Inferior parietal cortex (tissue), 1 donor: ENCODE results near the gene NMT1.

Experiments
- DNase-seq: peaks from one replicate; pipeline ENCODE4 v3.0.0-alpha.2; 2016; ENCODE audit errors: extremely low spot score

The NMT1 gene

DNA sequence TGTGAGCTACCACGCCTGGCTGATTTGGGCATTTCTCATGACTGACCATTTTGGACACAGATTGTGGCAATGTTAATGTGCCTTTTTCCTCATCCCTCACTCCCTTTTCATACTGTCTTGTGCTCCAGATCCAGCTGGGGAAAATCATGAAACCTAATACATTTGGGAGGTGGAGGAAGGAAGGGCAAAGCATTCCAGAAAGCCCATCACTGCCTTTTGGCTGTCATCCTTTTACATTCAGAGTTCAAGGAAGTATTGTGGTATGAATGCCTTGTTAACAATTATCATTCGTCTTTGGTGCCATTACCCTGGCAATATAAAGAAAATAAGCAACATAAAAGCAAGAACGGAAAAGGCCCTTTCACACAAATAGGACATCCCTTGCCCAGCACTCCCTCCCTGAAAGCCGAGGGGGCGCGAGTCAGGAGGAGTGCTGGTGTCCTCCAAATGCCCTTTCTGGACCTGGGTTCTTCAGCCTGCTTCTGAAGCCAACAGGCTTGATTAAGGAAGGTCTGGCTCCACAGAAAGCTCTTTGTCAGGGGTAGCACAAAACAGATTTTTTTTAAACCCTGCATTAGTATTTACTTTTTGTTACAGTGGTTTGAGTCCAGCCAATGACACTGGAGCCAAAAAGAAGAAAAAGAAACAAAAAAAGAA lies 20.1 kb downstream of the NMT1 start:
- no peak for DNase-seq

DNA sequence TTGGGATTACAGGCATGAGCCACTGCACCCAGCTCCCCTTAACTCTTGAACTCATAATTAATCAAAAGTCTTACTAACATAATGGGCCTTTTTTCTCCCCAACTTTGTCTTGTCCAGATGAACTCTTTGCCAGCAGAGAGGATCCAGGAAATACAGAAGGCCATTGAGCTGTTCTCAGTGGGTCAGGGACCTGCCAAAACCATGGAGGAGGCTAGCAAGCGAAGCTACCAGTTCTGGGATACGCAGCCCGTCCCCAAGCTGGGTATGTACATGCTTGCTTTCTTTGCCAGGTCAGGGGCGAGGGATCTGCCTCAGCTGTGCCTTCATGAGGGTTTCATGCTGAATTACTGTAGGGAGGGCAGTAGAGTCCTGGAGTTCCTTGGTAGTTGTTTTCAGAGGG lies 25.3 kb downstream of the NMT1 start:
- DNase-seq: no peak

DNA sequence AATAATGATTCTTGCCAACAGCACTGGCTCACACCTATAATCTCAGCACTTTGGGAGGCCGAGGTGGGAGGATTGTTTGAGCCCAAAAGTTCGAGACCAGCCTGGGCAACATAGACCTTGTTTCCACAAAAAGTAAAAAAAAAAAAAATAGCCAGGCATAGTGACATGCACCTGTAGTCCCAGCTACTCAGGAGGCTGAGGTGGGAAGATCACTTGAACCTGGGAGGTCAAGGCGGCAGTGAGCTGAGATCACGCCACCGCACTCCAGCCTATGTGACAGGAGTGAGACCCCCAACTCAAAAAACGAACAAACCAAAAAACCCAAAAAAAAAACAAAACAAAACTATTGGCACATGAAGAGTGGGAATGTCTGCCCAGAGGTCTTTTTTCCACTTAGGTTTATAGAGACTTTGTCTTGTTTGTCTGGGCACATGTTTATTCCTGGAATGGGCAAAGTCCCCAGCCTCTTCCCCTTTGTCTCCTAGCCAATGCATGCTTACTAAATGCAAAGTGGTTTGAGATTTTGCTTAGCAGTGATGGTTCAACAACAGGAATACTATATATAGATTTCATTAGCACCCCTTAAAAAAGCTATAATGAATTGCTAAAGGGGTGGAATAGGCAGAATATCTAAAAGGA lies 25.9 kb downstream of the NMT1 start:
- DNase-seq: no peak

DNA sequence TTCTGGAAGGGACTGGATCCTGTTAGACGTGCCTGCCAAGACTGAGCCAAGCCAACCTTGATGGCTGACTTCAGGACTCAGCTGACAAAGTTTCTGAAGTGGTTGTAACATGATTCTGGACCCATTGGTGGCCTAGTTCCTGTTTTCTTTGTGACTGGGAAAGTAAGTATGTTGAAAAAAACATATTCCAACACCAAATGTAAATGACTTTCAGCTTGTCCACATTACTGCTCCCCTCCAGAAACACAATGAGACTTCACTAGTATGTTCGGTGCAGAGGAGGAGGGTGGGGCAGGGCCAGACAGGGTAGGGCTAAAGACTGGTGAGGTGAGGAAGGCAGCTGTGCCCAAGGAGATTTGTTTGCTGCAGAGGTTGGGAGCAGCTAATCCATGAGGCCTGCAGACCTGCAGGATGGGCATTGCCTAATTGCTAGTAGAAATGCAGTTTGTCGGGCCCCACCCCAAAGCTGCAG lies 26.4 kb downstream of the NMT1 start:
- no peak for DNase-seq

DNA sequence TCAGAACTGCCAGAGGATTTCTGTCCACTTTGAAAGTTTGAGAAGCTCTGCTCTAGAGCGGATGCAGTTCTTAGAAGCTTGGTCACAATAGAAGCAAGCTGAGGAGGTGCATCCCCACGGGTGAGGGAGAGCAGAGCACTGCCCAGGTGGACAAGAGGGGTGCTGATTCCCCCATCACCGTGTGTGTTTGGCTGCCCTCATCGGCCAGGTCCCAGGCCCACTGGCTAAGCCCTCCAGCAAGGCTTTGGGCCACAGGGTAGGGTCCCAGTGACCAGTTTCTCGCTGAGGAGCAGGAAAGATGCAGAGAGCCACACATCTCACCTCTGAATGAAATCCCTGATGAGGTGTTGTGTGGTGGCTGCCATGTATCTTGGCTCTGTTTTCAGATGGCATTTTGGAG lies 26.9 kb downstream of the NMT1 start:
- DNase-seq: no peak

DNA sequence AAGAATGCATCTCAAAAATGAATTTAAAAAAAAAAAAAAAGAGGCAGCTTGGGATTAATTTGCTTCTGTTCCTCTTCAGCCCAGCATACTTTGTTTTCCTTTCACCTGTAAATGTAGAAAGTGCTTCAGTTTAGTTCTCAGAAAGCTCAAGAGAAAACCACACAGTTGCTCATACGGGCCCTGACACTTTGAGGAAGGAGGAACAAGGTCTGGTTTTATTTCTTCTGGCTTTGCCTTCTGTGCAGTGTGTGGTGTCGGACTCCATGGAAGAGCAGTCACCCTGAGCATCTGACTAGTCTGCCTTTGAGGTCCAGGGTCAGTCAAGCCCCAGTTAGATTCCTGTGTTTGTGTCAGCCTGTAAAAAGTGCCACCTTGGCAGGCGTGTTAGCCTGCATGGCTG lies 27.6 kb downstream of the NMT1 start:
- DNase-seq: no peak

DNA sequence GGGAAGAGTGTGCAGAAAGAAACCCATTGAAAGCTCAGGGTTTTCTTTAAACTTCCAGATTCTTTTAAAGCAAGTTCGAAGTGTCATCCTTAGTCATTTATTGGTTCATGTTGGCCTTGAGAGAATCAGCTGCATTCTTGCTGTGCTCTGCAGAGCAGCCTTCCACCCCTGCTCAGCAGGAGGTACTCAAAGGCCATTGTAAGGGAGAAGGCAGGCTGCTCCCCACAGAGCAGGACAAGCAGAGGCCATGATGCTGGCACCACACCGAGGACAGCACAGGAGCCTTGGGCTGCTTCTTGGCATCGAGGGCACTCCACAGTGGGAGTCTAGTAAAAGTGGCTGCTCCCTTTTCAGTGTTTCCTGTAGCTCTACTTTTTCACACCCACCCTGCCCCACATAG lies 29.6 kb downstream of the NMT1 start:
- no peak for DNase-seq

DNA sequence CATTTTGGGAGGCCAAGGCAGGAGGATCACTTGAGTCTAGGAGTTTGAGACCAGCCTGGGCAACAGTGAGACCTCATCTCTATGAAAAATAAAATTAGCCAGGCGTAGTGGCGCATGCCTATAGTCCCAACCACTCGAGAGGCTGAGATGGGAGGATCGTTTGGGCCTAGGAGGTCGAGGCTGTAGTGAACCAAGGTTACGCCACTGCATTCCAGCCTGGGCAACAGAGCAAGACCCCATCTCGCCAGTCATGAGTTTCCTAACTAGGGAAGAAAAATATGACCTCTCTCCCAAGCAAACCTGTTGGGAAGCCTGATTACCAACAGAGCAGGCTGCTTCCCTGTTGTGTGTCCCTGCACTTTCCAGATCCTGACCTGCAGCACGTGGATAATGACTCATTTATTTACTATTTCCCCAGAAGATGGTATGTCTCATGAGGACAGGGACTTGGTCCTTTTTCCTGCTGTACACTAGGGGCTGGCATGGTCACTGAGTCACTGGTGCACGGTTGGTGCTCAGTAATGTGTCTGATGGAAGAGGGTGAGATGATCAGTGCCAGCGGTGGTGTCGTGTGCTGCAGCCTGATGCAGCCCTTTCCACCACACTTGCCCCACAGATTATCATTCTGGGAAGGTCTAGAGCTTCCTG lies 30.8 kb downstream of the NMT1 start:
- DNase-seq: no peak

DNA sequence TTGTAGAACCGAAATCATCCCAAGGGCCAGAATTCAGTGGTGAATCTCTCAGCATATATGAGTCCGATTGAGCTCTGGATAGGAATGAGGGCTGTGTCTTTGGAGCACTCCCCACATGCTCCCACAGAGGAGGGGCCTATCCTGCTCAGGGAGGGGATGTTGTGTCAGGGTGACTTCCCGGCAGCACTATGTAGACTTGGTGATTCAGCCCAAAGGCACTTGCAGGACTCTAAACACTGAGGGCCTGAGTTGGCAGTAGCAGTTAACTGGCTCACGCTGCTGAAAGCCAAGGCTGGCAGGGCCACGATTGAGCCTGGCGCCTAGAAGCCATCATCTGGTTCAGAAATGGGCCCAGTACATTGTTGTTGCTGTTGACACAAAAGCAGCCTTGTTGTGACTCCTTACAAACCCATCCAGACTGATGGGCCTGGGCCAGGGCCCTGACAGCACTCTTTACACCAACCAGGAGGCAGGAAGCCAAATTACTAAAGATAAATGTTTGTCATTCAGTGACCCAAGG lies 31.9 kb downstream of the NMT1 start:
- DNase-seq: peak; percentile 89

DNA sequence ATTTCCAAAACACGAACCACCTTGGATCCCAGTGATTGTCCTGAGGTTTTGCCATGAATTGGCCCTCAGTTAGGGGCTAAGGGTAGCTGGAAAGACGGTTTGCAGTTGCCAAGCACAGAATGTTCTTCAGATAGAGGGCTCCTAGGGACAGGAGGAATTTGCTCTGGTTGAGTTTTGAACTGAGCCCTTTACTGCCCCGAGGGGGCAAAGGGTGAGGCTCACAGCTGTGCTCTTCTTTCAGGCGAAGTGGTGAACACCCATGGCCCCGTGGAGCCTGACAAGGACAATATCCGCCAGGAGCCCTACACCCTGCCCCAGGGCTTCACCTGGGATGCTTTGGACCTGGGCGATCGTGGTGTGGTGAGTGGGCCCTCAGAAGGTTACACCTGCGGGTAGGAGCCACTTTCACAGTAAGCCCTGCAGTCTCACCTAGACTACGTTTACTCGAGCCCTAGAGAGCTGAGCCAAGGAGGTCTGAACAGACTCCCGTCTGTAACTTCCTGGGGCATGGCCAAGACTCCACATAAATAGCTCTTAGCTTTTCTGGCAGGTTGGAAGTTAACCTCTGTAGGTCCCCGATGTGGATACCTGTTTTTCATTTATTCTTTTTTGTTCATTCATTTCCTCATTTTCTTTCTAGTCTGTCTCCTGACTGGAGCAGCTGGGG lies 32.5 kb downstream of the NMT1 start:
- DNase-seq: no peak

DNA sequence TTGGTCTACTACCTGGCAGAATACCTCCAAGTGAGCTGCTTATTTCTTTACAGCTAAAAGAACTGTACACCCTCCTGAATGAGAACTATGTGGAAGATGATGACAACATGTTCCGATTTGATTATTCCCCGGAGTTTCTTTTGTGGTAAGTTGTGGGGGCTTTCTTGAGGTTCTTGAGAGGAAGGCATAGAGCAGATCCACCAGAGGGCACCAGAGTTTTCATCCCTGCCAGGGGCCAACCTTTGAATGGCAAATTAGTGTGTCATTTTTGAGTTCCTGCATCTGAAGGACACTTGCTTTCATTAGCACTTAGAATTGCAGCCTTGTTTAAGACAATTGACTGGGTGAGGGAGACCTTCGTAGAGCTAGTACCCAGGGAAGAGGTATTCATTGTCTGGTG lies 35.0 kb downstream of the NMT1 start:
- peak; percentile 43 for DNase-seq

DNA sequence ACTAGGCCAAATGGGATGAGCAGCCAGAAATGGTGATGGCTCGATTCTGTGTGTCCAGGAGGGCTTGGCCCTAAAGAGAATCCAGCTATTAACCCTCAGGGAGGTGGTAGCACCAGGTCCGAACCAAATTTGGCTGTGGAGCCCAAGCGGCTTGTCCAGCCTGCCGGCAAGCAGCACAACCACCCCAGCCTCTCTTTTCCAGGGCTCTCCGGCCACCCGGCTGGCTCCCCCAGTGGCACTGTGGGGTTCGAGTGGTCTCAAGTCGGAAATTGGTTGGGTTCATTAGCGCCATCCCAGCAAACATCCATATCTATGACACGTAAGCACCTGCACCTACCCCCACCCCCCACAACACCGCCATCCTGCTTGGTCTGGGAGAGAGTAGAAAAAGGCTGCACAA lies 35.8 kb downstream of the NMT1 start:
- DNase-seq: no peak

DNA sequence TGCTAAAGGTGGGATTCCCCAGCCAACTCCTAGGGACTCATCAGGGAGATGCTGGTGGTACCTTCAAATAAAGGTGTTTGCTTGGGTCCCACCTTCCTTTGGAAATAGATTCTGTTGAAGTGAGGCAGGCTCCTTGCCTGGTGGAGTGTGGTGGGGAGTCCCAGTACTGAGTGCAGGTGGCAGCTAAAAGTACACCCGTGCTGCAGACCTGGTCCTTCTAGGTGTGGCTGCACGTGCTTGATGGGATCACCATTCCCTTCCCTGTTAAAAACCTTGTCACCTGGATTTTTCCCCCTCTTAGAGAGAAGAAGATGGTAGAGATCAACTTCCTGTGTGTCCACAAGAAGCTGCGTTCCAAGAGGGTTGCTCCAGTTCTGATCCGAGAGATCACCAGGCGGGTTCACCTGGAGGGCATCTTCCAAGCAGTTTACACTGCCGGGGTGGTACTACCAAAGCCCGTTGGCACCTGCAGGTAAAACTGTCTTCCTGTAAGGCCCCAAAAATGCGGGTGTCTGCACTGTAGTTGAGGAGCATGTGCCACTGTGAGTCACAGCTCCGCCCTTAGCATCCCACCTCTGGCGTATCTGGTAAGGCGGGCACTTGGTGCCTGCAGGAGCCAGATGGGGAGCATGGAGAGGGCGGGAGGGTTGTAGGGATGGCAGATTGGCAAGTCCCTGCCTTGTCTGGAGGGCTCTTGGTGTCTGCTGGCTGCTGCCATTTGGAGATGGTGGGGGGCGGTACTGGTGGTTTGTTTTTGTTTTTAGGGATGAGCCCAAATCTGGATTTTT lies 37.2 kb downstream of the NMT1 start:
- no peak for DNase-seq

DNA sequence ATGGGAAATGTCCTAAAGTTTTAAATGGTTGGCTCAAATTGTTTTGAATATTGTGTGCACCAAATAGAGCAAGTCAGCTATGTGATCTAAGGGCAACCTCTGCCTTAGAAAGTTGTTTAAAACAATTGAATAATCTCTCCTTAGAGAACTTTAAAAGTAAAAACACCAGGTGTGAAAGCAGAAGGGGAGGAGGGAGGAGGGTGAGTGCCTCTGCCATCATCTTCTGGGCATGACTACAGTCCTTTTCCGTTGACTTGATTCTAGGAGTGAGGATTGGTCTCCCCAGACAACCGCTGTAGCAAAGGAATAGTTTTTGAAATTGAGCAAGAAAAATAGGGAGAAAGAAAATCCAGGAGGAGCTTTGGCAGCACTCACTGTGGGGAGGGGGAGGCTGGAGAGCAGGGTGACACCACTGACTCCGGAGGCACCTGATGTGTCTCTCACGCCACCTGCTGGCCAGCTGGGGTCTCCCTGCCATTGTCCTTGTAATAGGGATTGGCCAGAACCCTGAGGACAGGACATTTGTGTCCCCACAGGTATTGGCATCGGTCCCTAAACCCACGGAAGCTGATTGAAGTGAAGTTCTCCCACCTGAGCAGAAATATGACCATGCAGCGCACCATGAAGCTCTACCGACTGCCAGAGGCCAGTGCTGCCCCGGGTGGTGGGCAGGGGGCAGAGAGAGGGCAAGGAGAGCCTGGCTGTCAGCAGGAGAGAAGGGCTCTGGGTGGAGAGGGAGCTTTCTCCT lies 37.9 kb downstream of the NMT1 start:
- peak; percentile 80 for DNase-seq

DNA sequence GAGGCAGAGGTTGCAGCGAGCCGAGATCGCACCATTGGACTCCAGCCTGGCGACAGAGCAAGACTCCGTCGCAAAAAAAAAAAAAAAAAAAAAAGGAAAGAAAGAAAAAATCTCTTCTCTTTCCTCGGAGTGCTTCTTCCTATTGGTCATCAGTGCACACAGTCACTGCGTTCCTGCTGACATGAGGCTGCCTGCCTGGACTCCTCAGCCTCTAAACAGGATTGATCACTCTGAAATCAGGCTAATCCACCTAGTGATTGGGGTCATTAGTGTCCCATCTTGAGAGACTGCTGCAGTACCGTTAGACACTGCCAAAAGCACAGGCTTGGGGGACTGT lies 40.4 kb downstream of the NMT1 start:
- DNase-seq: no peak

DNA sequence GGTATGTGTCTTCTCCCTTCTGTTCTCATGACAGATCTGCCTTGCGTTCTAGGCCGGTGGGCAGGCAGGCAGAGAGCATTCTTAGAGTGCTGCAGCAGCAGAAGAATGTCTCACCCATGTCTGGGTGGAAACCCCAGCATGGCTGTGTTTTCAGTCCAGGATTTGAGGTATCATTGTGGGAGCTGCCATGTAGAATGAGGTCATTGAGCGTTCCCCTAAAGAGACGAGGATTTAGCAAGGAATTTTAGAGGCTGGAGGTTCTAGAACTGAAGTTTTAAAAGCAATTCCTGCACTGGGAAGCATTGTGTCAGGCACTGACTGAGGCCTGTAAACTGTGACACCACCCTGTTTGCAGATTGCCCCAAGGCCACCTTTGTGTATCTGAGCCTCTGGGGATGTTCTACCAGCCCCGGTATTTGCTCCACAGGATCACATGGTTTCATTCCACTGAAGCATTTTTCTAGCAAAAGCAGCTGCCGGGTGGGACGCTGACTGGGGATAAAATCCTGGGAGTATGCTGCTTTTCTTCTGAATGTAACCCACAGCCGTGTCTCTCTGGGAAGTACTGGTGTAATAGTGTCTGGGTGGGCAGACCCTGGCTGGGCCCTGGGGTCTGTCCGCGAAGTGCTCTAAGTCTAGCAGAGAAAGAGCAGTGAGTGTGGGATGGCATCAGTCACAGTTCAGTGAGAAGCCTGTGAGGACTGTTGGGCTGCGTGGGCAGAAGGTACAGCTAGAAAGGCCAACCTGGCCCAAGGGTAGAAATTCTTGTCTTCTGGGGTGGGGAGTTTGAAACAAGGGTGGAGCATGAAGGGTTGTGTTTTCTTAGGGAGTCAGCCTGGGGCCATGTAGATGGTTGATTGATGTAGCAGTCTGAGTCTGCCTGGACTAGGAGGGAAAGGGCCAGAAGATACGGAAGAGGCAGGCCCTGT lies 41.0 kb downstream of the NMT1 start:
- DNase-seq: no peak

DNA sequence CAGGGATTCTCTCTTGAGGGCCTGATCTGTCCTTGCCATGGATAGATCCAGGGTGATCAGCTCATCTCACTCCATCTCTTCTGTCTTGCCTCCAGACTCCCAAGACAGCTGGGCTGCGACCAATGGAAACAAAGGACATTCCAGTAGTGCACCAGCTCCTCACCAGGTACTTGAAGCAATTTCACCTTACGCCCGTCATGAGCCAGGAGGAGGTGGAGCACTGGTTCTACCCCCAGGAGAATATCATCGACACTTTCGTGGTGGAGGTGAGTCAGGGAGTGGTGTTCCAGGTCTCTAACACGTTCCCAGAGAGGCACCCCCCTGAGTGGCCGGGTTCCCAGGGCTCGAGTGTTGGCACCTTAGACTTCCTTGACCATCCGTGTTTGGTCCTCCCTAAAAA lies 41.7 kb downstream of the NMT1 start:
- DNase-seq: no peak

DNA sequence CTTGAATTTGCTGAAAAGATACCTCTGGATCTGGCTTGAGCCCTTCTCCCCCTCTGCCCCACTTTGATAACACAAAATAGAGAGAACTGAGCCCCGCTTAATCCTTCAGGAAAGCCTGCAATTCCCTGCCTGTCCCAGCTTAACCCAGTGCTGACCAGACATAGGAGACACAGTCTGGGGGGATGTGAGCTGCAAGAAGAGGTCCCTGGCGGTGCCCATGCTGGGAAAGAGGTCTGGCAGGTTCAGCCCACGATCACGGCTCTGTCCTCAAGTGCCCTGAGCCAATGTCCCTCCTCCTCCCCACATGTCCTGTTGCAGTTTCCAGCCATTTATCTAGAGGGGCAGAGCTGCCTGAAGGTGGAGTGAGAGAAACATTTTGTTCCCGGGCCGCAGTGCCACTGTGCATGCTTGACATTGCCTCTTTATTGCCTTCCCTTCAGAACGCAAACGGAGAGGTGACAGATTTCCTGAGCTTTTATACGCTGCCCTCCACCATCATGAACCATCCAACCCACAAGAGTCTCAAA lies 42.2 kb downstream of the NMT1 start:
- no peak for DNase-seq

DNA sequence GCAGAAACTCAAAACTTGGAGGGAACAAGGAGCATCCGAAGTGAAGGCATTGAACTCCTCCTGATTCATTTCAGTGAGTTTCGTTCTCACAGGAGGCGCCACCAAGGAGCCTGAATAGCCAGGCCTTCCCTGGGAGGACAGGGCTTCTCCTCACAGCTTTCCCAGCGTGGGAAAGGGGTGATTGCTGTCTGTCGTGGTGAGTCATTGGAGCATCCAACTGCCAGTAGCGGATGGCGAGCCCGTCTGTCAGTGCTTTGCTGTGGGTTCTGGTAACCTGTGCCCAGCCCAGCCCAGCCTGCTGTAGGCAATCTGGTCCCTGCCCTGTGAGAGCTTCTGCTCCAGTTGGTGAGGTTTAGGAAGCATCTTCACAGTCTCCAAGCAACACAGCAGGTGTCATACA lies 42.9 kb downstream of the NMT1 start:
- DNase-seq: no peak

DNA sequence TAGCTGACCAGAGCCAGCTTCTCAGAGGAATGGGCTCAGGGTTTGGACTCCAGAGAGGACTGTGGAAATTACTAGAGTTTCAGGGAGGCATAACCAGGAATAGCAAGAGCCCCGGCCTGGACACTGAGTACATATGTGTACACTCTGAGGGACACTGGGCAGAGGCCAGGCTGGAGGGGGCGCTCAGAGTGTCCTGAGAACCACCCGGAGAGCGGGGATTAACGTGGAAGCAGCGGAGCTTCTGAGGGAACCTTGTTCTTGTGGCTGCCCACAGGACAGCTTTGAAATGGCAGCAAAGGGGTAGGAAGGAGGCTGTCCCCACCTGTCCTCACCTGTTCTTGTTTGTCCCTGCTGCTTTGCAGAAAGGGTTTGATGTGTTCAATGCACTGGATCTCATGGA lies 43.4 kb downstream of the NMT1 start:
- DNase-seq: no peak
